Breast epithelium (tissue), 4 donors: ENCODE measurements around the gene PRKCE. TPM values are rescaled to one million over a fixed set of nuclear protein-coding genes. Genes with fewer than 3 reads are reported as not detected.

Source experiments
- DNase-seq, 2 donors: peaks; one replicate each; pipeline ENCODE4 v3.0.0-alpha.2; 2019; ENCODE audit warnings: low spot score in 2 of 2
- H3K27ac ChIP-seq, 2 donors: fragments of 200-600 bp; sonication (generic) in 1 of 2; one replicate each; pipeline ENCODE4 v1.5.1; 2016 to 2019; ENCODE audit warnings: mild to moderate bottlenecking in 1 of 2
- H3K27me3 ChIP-seq, 2 donors: fragments of 200-600 bp; sonication (generic) in 1 of 2; one replicate each; pipeline versions ENCODE4 v1.5.1 to v1.6.0; 2017 to 2019; ENCODE audit warnings: control low read depth in 1 of 2, mild to moderate bottlenecking in 1 of 2
- H3K36me3 ChIP-seq: fragments of 200-600 bp; one replicate; pipeline ENCODE4 v1.5.1; 2019
- H3K4me1 ChIP-seq, 2 donors: fragments of 200-600 bp; sonication (generic); one replicate each; pipeline ENCODE4 v1.5.1; 2016 to 2019; ENCODE audit warnings: control low read depth in 1 of 2
- H3K4me3 ChIP-seq, 3 donors: fragments of 200-600 bp; sonication (generic); 1 replicate in 2 of 3; 2 replicates in 1 of 3; pipeline ENCODE4 v1.5.1; 2016 to 2019; ENCODE audit warnings: mild to moderate bottlenecking in 3 of 3, moderate library complexity in 2 of 3
- H3K9me3 ChIP-seq, 2 donors: fragments of 200-600 bp; sonication (generic) in 1 of 2; one replicate each; pipeline ENCODE4 v1.5.1; 2016 to 2019; ENCODE audit warnings: control low read depth in 1 of 2
- POLR2A ChIP-seq: fragments of 450-650 bp; IDR thresholded peaks from one replicate; pipeline ENCODE4 v1.6.1; 2016; ENCODE audit warnings: antibody characterized with exemption, mild to moderate bottlenecking, moderate library complexity
- POLR2AphosphoS5 ChIP-seq, 3 donors: sonication (generic); formaldehyde crosslinking; IDR thresholded peaks; one replicate each; pipeline ENCODE4 v1.6.1; 2017; ENCODE audit warnings: antibody characterized with exemption in 3 of 3
- intact Hi-C: fragments of 100-400 bp; cut with DNase I; formaldehyde crosslinking; loops from one replicate; pipeline ENCODE4 v1.15.1; 2023; ENCODE audit warnings: low total_unique reads
- total RNA-seq, 3 donors: library from RNA; depleted of rRNA; stranded (reverse); fragments of >200 nt; gene quantifications; one replicate each; pipeline ENCODE4 v1.1.0, GENCODE V29; 2016
- TF ChIP-seq, protein P1 (sequence below), 3 donors: fragments of 450-650 bp; IDR thresholded peaks; one replicate each; pipeline ENCODE4 v1.5.1; 2016 to 2017; ENCODE audit warnings: antibody characterized with exemption in 3 of 3, mild to moderate bottlenecking in 3 of 3, moderate library complexity in 3 of 3

Gene PRKCE
- total RNA-seq, 3 donors from 2014 or later = 20.6 to 34.0 (median 23.6) TPM

DNA sequence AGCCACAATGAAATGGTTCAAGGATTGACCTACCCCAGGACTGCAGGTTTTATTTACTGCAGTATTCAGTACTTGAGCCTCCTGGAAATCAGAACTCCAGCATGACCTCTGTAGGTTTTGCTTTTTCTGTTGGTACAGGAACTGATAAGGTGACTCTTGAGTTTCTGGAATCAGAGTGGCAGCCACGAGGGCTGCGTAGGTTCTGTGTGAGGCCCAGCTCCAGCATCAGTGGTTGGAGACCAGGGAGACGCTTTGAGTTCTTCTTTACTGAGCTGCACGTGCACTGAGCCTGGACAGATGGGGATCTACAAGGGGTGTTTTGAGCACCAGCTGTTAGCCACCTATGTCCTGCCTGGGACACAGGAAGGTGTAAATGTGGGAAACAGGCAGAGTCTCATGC lies 423.0 kb downstream of the PRKCE start:
- Histone ChIP-seq H3K4me3 (no peak overlapping the region), H3K9me3 (no peaks in the 10 kb centered on the region), H3K27ac (no peak overlapping the region), H3K27me3 (no peaks in the 10 kb centered on the region), H3K4me1 (no peaks in the 10 kb centered on the region), H3K36me3 (no peaks in the 10 kb centered on the region)
- no peak for DNase-seq
- TF ChIP-seq POLR2A (no peak), POLR2AphosphoS5 (IDR thresholded peaks at IDR 0.05) (no peak)
- TF ChIP-seq, protein P1, sequence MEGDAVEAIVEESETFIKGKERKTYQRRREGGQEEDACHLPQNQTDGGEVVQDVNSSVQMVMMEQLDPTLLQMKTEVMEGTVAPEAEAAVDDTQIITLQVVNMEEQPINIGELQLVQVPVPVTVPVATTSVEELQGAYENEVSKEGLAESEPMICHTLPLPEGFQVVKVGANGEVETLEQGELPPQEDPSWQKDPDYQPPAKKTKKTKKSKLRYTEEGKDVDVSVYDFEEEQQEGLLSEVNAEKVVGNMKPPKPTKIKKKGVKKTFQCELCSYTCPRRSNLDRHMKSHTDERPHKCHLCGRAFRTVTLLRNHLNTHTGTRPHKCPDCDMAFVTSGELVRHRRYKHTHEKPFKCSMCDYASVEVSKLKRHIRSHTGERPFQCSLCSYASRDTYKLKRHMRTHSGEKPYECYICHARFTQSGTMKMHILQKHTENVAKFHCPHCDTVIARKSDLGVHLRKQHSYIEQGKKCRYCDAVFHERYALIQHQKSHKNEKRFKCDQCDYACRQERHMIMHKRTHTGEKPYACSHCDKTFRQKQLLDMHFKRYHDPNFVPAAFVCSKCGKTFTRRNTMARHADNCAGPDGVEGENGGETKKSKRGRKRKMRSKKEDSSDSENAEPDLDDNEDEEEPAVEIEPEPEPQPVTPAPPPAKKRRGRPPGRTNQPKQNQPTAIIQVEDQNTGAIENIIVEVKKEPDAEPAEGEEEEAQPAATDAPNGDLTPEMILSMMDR (IDR thresholded peaks at IDR 0.05) = no peak
- intact Hi-C loops = no loop called here

GRCh38 chr2:46075848-46076247 lies 424.4 kb downstream of the PRKCE start:
- H3K36me3 ChIP-seq = no peaks in the 10 kb centered on the region
- intact Hi-C loops = no loop called here
- no peak for DNase-seq
- TF ChIP-seq POLR2A = no peak
- TF ChIP-seq, protein P1 (IDR thresholded peaks at IDR 0.05) = no peak
- no peak for TF ChIP-seq POLR2AphosphoS5 (IDR thresholded peaks at IDR 0.05)
- H3K4me1 ChIP-seq = no peaks in the 10 kb centered on the region
- H3K4me3 ChIP-seq = no peak overlapping the region
- H3K9me3 ChIP-seq = no peaks in the 10 kb centered on the region
- H3K27ac ChIP-seq = peak overlapping the region in 1 of 2 donors; percentile 21
- H3K27me3 ChIP-seq = no peaks in the 10 kb centered on the region

GRCh38 chr2:46076251-46076650 lies 424.8 kb downstream of the PRKCE start:
- Histone ChIP-seq H3K36me3 (no peaks in the 10 kb centered on the region), H3K27ac (peak overlapping the region; percentile 3 to 21), H3K27me3 (no peaks in the 10 kb centered on the region), H3K9me3 (no peaks in the 10 kb centered on the region), H3K4me3 (no peak overlapping the region), H3K4me1 (no peaks in the 10 kb centered on the region)
- TF ChIP-seq, protein P1 (IDR thresholded peaks at IDR 0.05) = no peak
- TF ChIP-seq POLR2A (no peak), POLR2AphosphoS5 (IDR thresholded peaks at IDR 0.05) (no peak)
- intact Hi-C loops = no loop called here
- no peak for DNase-seq

- Histone ChIP-seq H3K9me3 (no peaks in the 10 kb centered on the region), H3K36me3 (no peaks in the 10 kb centered on the region), H3K4me1 (no peaks in the 10 kb centered on the region), H3K27me3 (no peaks in the 10 kb centered on the region), H3K4me3 (no peak overlapping the region), H3K27ac (peak overlapping the region in 1 of 2 donors; percentile 3)
- intact Hi-C loops = no loop called here
- DNase-seq = no peak
- TF ChIP-seq, protein P1 (IDR thresholded peaks at IDR 0.05) = no peak
- TF ChIP-seq POLR2AphosphoS5 (IDR thresholded peaks at IDR 0.05) = no peak
- TF ChIP-seq POLR2A = no peak
Measured at GRCh38 chr2:46076875-46077274, 425.4 kb downstream of the PRKCE start.

- Histone ChIP-seq H3K36me3 (no peaks in the 10 kb centered on the region), H3K4me1 (no peaks in the 10 kb centered on the region), H3K27ac (no peak overlapping the region), H3K9me3 (no peaks in the 10 kb centered on the region), H3K27me3 (no peaks in the 10 kb centered on the region), H3K4me3 (no peak overlapping the region)
- no peak for TF ChIP-seq POLR2AphosphoS5 (IDR thresholded peaks at IDR 0.05)
- TF ChIP-seq, protein P1 (IDR thresholded peaks at IDR 0.05) = no peak
- TF ChIP-seq POLR2A = no peak
- intact Hi-C loops = no loop called here
- DNase-seq = no peak
Measured at GRCh38 chr2:46077522-46078107, 426.1 kb downstream of the PRKCE start.
